Globus pallidus (tissue), 1 donor: ENCODE measurements around the gene RFTN1.

ENCODE experiments used
- DNase-seq: peaks from one replicate; pipeline ENCODE4 v3.0.0-alpha.2; 2015; ENCODE audit warnings: low spot score

The RFTN1 gene

GRCh38 chr3:16464511-16465148 lies 48.9 kb downstream of the RFTN1 start:
- no peak for DNase-seq

GRCh38 chr3:16463914-16464313 lies 49.6 kb downstream of the RFTN1 start:
- DNase-seq: no peak

- no peak for DNase-seq
Observed at GRCh38 chr3:16463119-16463518, 50.4 kb downstream of the RFTN1 start.

DNA sequence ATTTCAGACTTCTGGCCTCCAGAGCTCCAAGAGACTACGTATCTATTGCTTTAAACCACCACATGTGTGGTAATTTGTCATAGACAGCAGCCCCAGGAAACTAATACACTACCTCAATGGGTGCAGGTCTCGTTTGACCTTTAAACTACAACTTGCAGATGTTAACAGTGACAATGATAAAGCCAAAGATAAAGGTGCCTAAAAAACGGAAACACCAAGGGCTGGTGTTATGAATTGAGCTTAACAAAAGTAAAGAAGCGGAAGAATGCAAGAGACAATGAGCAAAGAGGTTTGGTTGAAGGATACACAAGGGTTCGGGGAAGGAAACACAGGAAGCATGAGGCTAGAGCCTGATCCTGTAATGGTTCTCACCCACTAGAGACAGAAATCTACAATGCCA lies 50.8 kb downstream of the RFTN1 start:
- DNase-seq: no peak

GRCh38 chr3:16461463-16462245 lies 51.8 kb downstream of the RFTN1 start:
- DNase-seq: no peak

DNA sequence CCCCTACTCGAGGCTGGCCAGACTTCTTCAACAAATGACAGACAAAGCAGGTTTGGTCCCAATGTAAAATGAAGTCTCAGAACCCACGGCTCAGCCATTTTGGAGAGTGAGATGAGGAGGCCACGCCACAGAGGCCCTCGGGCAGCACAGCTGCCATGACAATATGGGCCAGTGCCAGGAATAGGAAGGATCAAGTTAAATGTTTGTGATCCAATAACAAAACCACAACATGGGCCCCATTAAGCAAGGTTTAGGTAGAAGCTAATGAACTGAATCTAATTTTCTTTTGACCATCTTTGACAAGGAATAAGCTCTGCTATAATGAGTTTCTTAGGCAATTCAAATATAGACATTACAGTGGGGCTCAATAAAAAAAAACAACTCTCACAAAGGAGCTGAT lies 52.6 kb downstream of the RFTN1 start:
- DNase-seq: no peak

- DNase-seq: no peak
Observed at GRCh38 chr3:16460273-16460672, 53.2 kb downstream of the RFTN1 start.

DNA sequence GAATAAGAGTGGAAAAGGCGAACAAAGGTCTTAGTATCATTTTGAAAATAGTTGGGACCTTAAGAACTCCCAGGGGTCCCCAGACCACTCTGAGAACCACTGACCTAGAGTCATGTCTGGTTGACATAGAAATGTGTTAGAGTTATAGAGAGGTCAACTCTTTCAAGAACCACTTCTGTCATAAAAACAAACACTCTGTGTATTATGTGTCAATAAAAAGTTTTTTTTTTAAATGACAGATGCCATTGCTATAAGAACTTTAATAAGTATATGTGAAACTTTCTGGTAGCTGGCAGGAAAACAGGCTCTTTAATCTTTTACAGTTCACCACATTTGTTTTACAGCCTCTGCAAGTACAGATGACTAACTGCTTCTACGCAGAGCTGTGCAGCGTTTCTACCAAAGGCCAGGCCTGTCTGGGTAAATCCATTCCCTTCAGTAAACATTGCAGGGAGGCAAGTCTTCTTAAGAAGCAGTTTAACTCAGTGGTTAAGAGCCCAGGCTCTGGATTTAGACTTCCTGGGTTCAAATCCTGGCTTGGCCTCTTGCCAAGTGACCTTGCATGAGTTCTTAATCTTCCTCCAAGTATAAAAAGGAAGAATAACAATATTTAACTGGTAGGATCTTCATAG lies 56.6 kb downstream of the RFTN1 start:
- DNase-seq: no peak

GRCh38 chr3:16455966-16456365 lies 57.5 kb downstream of the RFTN1 start:
- DNase-seq: no peak

DNA sequence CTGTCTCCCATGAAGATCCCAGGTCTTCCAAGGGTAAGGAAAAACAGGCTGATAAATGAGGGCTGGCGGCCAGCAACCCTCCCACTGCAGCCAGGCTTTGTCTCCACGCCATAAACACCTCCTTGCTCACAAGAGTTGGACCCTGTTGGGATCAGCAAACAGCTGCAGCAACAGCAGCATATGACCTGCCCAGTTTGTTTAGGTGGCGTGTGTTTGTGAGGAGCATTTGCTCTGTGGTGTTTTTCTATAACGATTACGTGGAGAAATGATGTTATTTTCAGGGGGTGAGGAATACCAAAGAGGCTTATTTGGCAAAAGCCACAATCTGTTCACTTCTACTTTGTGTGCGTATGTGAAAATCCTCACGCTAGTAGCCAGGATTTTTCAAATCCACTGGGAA lies 58.5 kb downstream of the RFTN1 start:
- no peak for DNase-seq

DNA sequence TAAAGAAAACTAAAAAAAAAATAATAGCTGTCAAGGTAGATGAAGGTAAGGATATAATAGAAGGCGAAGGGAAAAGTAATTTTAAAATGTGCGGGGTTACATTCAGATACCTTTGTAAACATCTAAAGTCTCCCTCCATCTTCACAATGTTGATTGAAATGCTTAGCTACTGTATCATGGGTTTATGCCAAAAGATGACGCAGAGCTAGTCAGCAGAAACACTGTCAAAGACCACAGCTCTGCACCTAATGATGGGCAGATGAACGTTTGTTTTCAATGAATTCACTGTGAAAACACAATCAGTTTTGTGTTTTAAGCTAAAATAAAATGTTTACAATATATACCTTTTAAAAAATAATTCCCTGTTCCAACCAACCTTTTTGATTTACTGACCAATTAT lies 61.2 kb downstream of the RFTN1 start:
- no peak for DNase-seq

- DNase-seq: no peak
Observed at GRCh38 chr3:16449369-16449768, 64.1 kb downstream of the RFTN1 start.

DNA sequence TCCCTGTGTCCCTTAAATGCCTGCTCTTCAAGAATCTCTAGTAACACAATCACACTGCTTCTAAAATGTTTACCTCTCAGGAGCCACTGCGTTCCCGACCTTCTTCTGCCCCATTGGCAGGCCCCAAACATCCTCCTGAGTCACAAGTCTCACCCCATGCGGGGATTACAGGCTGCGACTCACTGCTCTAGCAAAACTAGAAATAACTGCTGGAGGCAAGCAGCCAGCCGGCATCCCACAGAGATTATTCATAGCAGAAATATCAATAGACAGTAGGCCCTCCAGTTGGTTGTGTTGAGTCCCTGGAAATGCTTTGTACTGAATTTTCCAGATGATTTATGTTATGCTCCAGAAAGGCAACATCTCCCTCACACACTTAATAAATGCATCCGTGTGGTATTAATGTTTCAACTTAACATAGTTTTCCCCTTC lies 64.8 kb downstream of the RFTN1 start:
- DNase-seq: no peak

GRCh38 chr3:16447135-16447534 lies 66.4 kb downstream of the RFTN1 start:
- no peak for DNase-seq

- no peak for DNase-seq
Observed at GRCh38 chr3:16444344-16444743, 69.2 kb downstream of the RFTN1 start.

DNA sequence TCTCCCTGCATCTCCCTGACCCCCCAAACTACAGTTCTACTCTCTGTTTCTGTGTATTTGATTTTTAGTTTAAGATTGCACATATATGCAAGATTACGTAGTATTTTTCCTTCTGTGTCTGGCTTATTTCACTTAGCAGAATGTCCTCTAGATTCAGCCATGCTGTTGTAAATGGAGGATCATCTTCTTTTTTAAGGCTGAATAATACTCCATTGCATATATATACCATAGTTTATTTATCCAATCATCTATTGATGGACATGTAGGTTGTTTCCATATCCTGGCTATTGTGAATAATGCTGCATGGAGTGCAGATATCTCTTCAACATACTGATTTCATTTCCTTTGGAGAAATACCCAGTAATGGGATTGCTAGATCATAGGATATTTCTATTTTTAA lies 70.8 kb downstream of the RFTN1 start:
- DNase-seq: no peak

DNA sequence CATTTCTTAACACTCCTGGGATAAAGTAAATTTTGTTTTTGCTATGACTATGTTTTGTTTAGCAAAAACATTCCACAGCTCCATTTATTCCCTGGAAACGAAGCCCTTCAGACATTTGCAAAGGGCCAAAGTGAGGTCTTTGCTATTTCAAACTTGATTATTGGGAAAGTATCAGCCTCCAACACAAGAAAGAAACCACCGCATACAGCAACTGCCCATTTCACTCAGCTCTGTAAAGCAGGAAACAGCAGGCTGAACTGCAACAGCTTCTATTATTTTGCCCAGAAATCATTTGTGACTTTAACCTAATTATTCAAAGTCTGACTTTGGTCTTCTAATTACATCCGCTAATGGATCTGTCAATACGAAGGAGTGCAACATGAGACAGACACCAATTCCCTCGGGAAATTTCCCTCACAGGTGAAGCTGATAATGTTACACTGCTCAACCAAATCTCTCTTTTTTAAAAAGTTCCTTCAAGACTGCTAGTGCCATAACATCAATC lies 72.1 kb downstream of the RFTN1 start:
- DNase-seq: no peak

GRCh38 chr3:16439848-16440708 lies 73.4 kb downstream of the RFTN1 start:
- no peak for DNase-seq

DNA sequence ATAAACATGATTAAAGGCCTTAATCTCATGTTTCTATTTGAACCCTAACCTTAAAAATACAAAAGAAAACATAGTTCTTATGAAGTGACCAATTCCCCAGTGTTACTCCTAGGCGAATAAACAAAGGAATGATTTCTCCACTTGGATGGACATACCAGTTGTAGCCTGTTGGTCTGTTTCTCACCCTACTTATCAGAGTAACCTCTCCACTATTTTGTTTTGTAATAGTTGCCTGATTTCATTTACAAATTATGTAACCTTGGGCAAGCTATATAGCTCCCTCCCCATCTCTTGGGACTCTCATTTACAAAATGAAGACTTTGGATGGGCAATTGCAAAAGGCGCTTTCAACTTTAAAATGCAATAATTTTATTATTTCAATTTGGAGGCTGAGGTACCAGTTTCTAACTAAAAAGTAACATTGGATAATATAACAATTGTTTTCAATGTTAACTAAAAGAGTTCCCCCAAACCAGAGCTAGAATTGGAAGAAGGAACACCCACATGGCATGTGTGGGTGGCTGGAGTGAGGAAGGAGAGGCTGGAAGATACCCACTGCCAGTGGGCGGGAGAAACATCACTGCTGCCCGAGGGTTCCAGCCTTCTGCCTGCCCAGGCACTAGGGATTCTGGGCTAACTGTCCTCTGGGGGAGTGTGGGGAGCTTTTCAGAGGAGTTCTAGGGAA lies 74.2 kb downstream of the RFTN1 start:
- DNase-seq: no peak

GRCh38 chr3:16437640-16438039 lies 75.9 kb downstream of the RFTN1 start:
- no peak for DNase-seq

- DNase-seq: no peak
Observed at GRCh38 chr3:16433701-16434151, 79.8 kb downstream of the RFTN1 start.
